ENCODE results near the gene THSD4.

THSD4 gene

GRCh38 chr15:71781179-71781964 is 666.1 kb downstream of the THSD4 start:
- DNase-seq, result no peak

DNA sequence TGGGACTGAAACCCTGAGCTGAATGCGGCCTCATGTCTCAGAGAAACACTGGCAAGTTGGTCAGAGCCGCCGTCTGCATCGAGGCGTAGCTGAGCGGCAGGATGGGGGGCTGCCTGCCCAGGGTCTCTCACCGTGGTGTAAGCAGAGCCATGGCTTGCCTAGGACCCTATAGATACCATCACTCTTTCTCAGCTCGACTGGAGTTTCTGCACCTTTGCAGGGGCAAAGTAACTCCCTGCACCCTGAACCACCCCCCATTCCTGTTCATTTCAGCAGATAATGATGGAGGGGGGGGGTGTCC is 666.6 kb downstream of the THSD4 start:
- no peak for DNase-seq

DNA sequence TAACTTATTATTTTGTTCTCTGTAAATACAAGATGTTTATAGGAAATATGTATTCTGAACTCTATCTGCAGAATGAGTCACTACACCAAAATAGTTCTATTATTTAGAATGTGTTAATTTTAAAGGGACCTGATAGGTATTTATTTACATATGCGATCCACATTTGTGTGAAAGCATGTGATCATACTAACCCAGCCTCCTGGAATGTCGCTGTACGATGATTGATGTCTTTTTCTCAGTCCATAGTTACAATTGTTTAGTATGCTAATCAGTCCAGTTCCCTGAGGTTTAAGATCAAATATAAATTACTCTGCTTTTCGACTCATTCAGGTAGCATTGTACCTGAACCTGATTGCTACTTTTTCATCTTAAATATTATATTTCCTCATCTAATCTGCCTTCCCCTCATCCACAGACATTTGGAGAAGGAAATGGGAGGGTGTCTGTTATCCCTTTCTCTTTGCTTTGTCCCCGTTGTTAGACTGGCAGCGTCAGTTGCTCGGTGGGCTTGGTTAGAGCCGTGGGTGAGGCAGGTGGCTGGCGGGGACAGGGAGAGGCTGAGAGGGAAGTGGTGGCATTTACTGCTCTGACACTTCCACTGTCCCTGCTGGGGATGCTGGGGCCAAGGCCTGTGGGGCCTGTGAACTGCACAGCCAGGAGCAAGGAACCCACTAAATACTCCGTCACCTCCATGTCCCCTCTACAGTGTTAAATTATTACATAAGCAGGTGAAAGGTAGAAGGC is 667.3 kb downstream of the THSD4 start:
- no peak for DNase-seq

GRCh38 chr15:71784719-71785118 is 669.4 kb downstream of the THSD4 start:
- DNase-seq, result no peak

DNA sequence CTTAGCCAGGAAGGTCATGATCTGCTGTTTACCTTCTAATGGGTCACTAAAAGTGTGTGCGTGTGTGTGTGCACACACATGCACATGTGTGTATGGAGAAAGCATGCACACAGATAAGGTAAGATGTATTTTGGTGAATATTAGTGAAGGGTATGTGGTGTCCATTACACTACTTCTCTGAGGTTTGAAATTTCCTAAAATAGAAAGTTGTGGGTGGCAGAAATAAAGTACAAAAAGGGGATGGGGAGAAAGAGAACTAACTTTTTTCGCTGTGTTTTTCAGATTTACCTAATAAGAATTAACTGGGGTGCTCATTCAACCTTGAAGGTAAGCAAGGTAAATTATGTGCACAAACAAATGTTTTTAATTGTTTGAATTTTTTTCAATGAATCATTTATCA is 670.7 kb downstream of the THSD4 start:
- no peak for DNase-seq

DNA sequence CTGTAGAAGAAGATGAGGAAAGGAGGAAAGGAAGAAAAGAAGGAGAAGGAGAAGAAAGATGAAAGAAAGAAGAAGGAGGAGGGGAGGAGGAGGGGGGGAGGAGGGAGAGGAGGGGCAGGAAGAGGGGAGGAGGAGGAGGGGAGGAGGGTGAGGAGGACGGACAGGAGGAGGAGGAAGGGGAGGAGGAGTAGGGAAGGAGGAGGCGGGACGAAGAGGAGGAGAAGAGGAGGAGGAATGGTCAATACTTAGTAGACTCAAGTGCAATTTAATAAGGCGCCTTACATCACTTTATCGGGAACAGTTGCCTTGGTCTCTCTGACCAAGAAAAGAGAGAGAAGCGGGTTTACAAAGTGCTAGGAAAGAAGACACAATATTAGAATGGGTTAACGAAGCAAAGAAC is 671.4 kb downstream of the THSD4 start:
- no peak for DNase-seq

- no peak for DNase-seq
Measured at GRCh38 chr15:71788646-71789579, 673.6 kb downstream of the THSD4 start.

DNA sequence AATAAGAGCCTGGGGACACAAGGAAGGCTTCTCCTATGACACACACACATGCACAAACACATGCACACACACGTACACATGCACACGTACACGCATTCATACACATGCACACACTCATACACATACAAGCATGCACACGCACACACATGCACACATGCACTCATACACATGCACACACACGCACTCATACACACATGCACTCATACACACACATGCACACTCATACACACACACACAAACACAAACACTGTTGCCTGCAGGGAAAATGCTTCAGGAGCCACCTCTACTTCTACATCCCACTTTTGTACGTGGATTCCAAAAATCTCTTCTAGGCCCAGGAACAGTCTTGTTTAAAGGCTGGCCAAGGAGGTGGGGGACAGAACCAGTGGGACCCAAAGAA is 674.3 kb downstream of the THSD4 start:
- DNase-seq, result no peak

DNA sequence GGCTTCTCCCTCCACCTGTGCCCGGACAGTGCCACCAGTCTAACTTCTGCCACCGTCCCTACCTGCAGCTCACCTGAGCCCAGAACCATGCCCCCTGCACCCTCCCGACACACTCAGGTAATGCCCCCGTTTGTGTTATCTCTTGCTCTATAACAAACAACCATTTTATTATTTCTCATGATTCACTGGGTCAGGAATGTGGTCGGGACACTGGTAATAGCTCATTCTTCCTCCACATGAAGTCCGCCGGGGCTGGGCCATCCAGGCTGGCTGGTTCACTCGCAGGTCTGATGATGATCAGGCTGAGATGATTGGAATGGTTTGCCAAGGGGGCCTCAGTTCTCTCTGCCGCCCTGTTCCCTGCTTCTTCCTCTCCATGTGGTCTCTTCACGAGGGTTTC is 674.8 kb downstream of the THSD4 start:
- no peak for DNase-seq

DNA sequence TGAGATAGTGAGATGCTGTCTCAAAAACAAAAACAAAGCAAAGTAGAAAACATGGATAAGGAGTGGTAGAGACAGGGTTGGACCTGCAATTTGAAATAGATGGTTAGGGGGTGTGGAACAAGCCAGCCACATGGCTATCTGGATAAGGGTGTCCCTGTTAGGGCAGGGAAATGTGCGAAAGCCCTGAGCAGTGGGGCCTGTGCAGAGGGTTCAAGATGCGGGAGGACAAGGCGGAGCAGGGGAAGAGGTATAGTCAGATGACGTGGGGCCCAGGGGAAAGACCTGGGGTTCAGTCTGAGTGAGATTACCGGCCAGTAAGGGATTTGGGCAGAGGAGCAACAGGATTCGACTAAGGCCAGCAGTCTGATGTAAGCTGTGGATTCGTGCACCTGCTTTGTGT is 676.7 kb downstream of the THSD4 start:
- no peak for DNase-seq

GRCh38 chr15:71792521-71792920 is 677.2 kb downstream of the THSD4 start:
- no peak for DNase-seq

DNA sequence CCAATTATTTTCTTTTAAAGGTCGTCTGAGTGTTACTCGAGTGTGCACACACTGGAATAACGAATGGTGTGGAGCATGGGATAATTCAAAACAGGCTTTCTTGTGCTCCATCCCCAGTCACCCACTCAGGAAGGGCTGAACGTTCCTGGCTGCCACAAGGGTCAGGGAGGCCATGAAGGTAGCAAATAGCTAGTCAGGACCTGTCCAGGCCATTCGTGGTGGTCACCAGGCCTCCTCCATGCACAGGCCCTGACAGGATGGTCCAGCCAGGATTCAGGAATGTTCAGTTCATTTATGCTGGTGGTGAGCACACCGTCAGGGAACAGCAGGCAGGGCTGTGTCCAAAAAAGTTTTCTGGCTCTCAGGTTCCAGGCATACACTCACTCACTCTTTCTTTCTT is 683.4 kb downstream of the THSD4 start:
- no peak for DNase-seq

DNA sequence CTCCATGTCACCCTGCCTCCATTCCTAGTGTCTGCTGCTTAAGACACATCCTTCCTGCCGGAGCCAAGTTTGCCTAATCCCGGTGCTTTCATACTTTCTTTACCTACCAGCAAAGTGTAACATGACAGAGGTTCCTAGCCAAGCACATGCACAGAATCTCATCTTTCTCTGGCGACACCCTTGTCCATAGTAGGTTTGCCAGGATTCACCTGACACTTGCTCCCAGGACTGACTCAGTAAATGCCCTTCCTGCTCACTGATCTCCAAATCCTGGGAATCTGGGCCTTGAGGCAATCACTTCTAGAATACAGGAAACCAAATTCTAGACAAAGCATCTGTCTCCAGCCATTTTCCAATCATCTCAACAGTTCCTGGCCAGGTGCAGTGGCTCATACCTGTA is 684.9 kb downstream of the THSD4 start:
- DNase-seq, result no peak

DNA sequence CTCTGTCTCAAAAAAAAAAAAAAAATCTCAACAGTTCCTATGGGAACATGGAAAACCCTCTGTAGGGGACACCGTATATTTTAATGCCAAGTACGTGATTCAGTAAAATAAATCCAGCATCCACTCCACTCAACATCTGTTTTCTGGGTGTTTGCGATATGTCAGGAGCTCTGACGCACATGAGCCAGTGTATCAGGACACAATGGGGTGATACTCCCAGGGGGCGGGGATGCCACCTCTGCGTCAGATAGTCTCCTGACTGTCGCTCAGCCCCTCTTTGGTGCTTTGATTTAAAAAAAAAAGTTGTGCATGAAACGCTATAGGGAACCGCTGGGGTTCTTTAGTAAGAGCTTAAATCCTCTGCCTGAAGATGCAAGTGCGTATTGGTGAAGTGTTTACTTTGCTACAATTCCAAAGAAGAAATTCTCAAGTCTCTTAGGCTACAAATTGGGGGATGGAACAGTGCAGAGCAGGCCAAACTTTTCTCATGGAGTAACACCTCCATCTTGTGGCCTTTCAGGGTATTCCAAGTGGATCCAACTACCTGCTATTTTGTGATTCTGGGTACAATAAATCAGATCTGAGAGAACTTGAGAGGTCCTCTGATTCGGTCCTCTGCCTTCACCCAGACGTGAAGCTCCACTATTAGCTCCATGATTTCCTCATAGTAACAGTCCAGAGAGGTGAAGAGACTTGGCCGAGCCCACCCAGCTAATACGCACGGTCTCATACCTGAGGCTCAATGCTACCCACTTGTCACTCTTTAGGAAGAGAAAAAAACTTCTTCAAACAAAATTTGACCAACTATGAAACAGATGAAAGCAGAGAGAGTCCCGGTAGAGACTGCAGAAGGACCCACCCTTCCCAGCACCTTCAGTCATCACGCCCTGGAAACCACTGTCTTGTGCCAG is 685.8 kb downstream of the THSD4 start:
- no peak for DNase-seq

DNA sequence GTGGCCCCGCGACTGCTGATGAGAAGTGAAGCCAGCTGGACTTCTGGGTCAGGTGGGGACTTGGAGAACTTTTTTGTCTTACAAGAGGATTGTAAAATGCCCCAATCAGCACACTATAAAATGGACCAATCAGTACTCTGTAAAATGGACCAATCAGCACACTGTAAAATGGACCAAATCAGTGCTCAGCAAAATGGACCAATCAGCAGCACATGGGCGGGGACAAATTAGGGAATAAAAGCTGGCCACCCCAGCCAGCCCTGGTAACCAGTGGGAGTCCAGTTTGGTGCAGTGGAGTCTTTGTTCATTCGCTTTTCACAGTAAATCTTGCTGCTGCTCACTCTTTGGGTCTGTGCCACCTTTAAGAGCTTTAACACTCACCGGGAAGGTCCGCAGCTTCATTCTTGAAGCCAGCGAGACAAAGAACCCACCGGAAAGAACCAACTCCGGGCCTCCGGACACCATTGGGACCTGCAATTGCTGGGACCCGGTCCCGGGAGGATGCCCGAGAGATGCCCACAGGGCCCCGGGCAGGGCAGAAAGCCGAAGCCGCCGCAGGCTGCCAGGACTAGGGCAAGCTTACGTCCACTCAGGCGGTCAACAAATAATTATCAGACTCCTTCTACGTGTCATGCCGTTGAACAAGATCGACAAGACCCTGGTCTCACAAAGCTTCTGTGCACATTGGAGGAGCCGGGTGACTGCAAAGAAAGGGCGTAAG is 686.8 kb downstream of the THSD4 start:
- DNase-seq, result no peak

GRCh38 chr15:71802770-71803169 is 687.5 kb downstream of the THSD4 start:
- no peak for DNase-seq

DNA sequence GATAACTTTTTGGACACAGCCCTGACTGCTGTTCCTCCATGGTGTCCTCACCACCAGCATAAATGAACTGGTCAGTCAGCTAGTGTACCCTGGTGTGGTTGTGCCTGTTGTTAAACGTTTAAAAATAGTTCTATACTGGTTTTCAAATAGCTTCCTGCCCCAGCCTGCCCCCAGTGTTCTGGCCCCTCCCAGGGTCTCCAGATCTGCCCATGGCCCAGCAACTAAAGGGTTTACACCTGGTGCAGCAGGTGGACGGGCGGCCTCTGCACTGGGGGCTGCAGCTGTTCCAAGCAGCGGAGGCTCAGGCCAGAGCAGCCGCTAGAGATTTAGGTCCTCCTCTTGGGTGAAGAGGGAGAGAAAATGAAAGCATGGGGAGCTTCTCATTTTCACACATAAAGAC is 689.0 kb downstream of the THSD4 start:
- no peak for DNase-seq

DNA sequence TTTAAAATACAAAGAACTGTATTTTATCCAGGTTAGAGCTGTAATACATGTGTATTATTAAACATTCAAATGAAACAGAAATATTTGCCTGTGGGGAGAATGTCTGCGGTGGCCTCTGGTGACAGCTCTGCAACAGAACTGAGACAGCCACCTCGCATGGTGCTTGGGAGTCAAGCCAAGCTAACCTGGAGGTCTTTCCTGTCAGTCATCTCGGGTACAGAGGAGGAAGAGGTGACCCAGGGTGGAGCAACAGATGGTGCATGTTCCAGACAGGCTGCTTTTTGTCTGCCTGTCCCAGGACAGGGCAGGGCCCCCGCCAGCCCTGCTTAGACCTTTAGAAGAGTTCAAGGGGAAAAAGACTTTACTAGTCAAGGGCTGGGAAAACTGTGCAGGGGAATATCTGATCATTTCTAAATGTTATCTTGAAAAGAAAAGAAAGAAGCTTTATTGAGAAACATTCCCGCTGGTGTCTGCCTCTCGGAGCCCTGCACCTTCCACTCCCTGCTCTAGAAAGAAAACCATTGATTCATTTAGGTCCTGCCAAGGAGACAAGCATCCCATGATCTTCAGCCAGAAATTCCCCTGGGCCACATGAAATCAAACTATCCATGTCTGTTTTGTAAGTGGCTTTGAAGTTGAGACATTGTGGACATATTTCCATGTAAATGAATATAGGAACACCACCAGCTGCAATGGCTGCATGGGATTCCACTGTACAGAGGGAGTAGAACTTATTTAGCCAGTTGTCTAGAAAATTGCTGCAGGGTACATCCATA is 689.6 kb downstream of the THSD4 start:
- no peak for DNase-seq

DNA sequence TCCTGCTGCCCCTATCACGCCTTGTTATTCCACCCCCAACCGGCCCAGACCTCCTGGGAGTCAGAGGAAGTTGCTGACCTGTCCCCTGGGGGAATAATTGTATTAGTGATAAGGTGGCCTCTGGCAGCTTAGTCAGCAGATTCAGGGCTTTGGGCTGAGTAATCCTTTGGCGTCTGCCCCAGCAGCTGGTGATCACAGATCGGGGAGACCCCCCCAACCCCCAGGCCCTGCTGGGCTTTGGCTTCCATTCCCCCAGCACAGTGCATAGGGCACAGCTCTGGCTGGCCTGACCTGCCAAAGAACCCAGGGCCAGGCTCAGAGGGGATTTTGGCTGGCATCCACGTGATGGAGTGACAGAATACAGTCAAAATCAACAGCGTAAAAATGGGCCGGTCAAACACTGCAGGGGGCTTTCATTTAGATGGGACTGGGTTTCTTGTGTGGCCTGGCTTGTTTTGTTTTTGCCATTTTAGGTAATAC is 691.2 kb downstream of the THSD4 start:
- no peak for DNase-seq

- DNase-seq, result no peak
Measured at GRCh38 chr15:71807125-71807629, 691.9 kb downstream of the THSD4 start.

DNA sequence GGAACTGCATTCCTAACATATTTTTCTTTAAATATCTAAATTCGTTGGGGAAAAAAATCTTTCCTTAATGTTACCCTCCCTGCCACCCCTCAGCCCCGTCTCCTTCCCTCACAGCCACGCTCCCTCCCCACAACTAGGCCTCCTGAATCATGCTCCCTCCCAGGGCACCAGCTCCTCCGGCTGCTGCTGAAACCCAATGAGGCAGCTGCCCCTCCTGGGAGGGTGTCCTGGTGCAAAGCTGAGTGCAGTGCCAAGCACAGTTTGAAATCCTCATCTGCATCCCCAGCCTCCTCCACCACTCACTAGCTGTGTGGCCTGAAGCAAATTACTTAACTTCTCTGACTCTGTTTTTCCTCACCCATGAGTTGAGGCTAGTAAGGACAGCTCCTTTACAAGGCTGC is 692.4 kb downstream of the THSD4 start:
- no peak for DNase-seq
